Astrocyte (in vitro differentiated cells and primary cell): ENCODE measurements around the gene RNF144A. TPM values are rescaled to one million over a fixed set of nuclear protein-coding genes. Genes with fewer than 3 reads are reported as not detected.

Experiments
- DNase-seq: peaks from one replicate; pipeline ENCODE4 v3.0.0-alpha.2; 2010; ENCODE audit warnings: low read depth
- FAIRE-seq: peaks from 2 replicates; lab custom pipeline; 2011; peaks lifted over from hg19 to GRCh38; lab: Jason Lieb, UNC
- H2AFZ ChIP-seq: 2 replicates; pipeline ENCODE4 v1.6.0; 2012; ENCODE audit warnings: low read depth, low read length, inconsistent platforms
- H3K27ac ChIP-seq: 2 replicates; pipeline ENCODE4 v1.5.1; 2011; ENCODE audit warnings: low read depth, low read length, inconsistent platforms
- H3K27me3 ChIP-seq: 2 replicates; pipeline ENCODE4 v1.6.0; 2011; ENCODE audit warnings: low read length, inconsistent platforms; ENCODE audit not compliant: insufficient read depth
- H3K36me3 ChIP-seq: 2 replicates; pipeline ENCODE4 v1.5.1; 2011; ENCODE audit warnings: low read length, inconsistent platforms; ENCODE audit not compliant: insufficient read depth
- H3K4me1 ChIP-seq: 2 replicates; pipeline ENCODE4 v1.5.1; 2011; ENCODE audit warnings: low read length, inconsistent platforms; ENCODE audit not compliant: insufficient read depth
- H3K4me2 ChIP-seq: 2 replicates; pipeline ENCODE4 v1.6.0; 2012; ENCODE audit warnings: low read length, inconsistent platforms
- H3K4me3 ChIP-seq: 2 replicates; pipeline ENCODE4 v1.5.1; 2011; ENCODE audit warnings: low read depth, mild to moderate bottlenecking, low read length, inconsistent platforms; ENCODE audit not compliant: insufficient read depth
- H3K79me2 ChIP-seq: 2 replicates; pipeline ENCODE4 v1.6.0; 2012; ENCODE audit warnings: mild to moderate bottlenecking, low read length, inconsistent platforms; ENCODE audit not compliant: insufficient read depth
- H3K9ac ChIP-seq: 2 replicates; pipeline ENCODE4 v1.6.0; 2012; ENCODE audit warnings: mild to moderate bottlenecking, low read length, inconsistent platforms
- H3K9me3 ChIP-seq: 2 replicates; pipeline ENCODE4 v1.5.1; 2012; ENCODE audit warnings: low read depth, mild to moderate bottlenecking, low read length, inconsistent platforms; ENCODE audit not compliant: insufficient read depth
- H4K20me1 ChIP-seq: 2 replicates; pipeline ENCODE4 v1.6.0; 2012; ENCODE audit warnings: low read length, inconsistent platforms; ENCODE audit not compliant: insufficient read depth
- H3K27ac Mint-ChIP-seq: one replicate; pipeline ENCODE4 v1.8.0; 2021; ENCODE audit warnings: mild to moderate bottlenecking, mixed read lengths; ENCODE audit not compliant: unreplicated experiment
- H3K27me3 Mint-ChIP-seq: one replicate; pipeline ENCODE4 v1.8.0; 2021; ENCODE audit warnings: low read depth, mixed read lengths; ENCODE audit not compliant: unreplicated experiment
- H3K36me3 Mint-ChIP-seq: one replicate; pipeline ENCODE4 v1.8.0; 2021; ENCODE audit warnings: low read depth, mixed read lengths; ENCODE audit not compliant: unreplicated experiment
- H3K4me1 Mint-ChIP-seq: one replicate; pipeline ENCODE4 v1.8.0; 2021; ENCODE audit warnings: low read depth, mixed read lengths; ENCODE audit not compliant: unreplicated experiment
- H3K4me3 Mint-ChIP-seq: one replicate; pipeline ENCODE4 v1.8.0; 2021; ENCODE audit warnings: mild to moderate bottlenecking, moderate library complexity, mixed read lengths; ENCODE audit not compliant: unreplicated experiment
- H3K9me3 Mint-ChIP-seq: one replicate; pipeline ENCODE4 v1.8.0; 2021; ENCODE audit warnings: mild to moderate bottlenecking, mixed read lengths; ENCODE audit not compliant: unreplicated experiment
- EZH2 ChIP-seq: IDR thresholded peaks from 2 replicates; pipeline ENCODE4 v1.6.1; 2012; ENCODE audit warnings: mild to moderate bottlenecking, low read length, inconsistent platforms; ENCODE audit not compliant: insufficient read depth
- total RNA-seq: library from RNA; stranded (reverse); gene quantifications from 2 replicates; pipeline ENCODE4 v1.2.1, GENCODE V29; 2021
- TF ChIP-seq, protein P1 (sequence below): IDR thresholded peaks from 2 replicates; pipeline ENCODE4 v1.5.1; 2011; ENCODE audit warnings: low read depth, mild to moderate bottlenecking, inconsistent platforms, low read length, moderate library complexity; ENCODE audit not compliant: insufficient read depth

The RNF144A gene
- total RNA-seq, 1 donor from 2014 or later: 4.9 TPM

DNA sequence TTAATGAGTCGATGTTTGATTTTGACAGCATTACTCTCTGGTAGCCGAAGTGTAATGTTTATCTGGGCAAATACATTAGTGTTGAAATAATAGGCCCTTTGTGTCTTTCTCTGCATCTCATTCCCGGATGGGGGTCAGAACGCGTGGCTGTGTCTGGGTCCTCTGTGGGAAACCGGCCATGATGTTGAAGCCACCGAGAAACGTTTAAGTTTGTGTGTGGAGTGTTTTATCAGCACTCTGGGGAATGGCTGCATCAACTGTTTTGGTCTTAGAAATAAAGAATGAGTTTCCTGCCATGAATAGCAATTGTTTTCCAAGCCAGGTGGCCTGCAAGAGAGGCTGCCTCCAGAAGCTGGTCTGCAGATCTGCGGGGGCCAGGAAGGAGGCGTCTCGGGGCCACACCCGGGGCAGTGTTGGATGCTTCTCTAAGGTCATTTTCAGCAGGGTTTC, 69.7 kb downstream of the RNF144A start:
- H3K27ac Mint-ChIP-seq: no peak overlapping the region

DNA sequence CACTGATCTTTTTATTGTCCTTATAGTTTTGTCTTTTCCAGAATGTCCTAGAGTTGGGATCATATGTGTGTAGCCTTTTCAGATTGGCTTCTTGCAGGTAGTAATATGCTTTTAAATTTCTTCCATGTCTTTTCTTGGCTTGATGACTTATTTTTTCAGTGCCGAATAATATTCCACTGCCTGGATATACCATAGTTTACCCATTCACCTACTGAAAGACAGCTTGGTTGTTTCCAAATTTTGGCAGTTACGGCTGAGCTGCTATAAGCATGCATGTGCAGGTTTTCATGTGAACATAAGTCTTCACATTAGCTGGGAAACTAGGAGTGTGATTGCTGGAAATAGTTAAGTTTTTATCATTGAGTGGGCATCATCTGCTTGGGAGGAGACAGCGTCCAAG, 73.7 kb downstream of the RNF144A start:
- H2AFZ ChIP-seq: no peak overlapping the region
- Mint-ChIP-seq H3K9me3 (no peaks in the 10 kb centered on the region), H3K4me3 (no peak overlapping the region), H3K36me3 (peaks cover 1% of the 10 kb centered on the region), H3K27ac (no peak overlapping the region), H3K27me3 (no peaks in the 10 kb centered on the region), H3K4me1 (peaks cover 4% of the 10 kb centered on the region)
- H3K27me3 ChIP-seq: no peaks in the 10 kb centered on the region
- no peaks in the 10 kb centered on the region for H4K20me1 ChIP-seq
- no peak overlapping the region for H3K9ac ChIP-seq
- TF ChIP-seq EZH2: no peak
- TF ChIP-seq, protein P1, sequence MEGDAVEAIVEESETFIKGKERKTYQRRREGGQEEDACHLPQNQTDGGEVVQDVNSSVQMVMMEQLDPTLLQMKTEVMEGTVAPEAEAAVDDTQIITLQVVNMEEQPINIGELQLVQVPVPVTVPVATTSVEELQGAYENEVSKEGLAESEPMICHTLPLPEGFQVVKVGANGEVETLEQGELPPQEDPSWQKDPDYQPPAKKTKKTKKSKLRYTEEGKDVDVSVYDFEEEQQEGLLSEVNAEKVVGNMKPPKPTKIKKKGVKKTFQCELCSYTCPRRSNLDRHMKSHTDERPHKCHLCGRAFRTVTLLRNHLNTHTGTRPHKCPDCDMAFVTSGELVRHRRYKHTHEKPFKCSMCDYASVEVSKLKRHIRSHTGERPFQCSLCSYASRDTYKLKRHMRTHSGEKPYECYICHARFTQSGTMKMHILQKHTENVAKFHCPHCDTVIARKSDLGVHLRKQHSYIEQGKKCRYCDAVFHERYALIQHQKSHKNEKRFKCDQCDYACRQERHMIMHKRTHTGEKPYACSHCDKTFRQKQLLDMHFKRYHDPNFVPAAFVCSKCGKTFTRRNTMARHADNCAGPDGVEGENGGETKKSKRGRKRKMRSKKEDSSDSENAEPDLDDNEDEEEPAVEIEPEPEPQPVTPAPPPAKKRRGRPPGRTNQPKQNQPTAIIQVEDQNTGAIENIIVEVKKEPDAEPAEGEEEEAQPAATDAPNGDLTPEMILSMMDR: no peak
- H3K27ac ChIP-seq: no peak overlapping the region
- DNase-seq: no peak
- no peak for FAIRE-seq
- H3K9me3 ChIP-seq: peaks cover 2% of the 10 kb centered on the region
- H3K36me3 ChIP-seq: no peaks in the 10 kb centered on the region
- H3K4me3 ChIP-seq: no peak overlapping the region
- no peaks in the 10 kb centered on the region for H3K79me2 ChIP-seq
- H3K4me1 ChIP-seq: no peaks in the 10 kb centered on the region
- no peak overlapping the region for H3K4me2 ChIP-seq

More for the DNA sequence above, 69.7 kb downstream of the RNF144A start:
- H3K27ac ChIP-seq: no peak overlapping the region
- DNase-seq: peak; percentile 33
- no peak overlapping the region for H3K4me2 ChIP-seq
- FAIRE-seq: no peak
- H3K79me2 ChIP-seq: no peaks in the 10 kb centered on the region
- Mint-ChIP-seq H3K27me3 (no peaks in the 10 kb centered on the region), H3K36me3 (peaks cover 3% of the 10 kb centered on the region), H3K4me1 (peaks cover 4% of the 10 kb centered on the region), H3K9me3 (no peaks in the 10 kb centered on the region), H3K4me3 (no peak overlapping the region)
- no peaks in the 10 kb centered on the region for H3K27me3 ChIP-seq
- no peak overlapping the region for H3K4me3 ChIP-seq
- H3K36me3 ChIP-seq: no peaks in the 10 kb centered on the region
- no peak for TF ChIP-seq EZH2
- TF ChIP-seq, protein P1: no peak
- peaks cover 2% of the 10 kb centered on the region for H3K9me3 ChIP-seq
- H2AFZ ChIP-seq: no peak overlapping the region
- no peak overlapping the region for H3K9ac ChIP-seq
- H4K20me1 ChIP-seq: no peaks in the 10 kb centered on the region
- H3K4me1 ChIP-seq: no peaks in the 10 kb centered on the region

DNA sequence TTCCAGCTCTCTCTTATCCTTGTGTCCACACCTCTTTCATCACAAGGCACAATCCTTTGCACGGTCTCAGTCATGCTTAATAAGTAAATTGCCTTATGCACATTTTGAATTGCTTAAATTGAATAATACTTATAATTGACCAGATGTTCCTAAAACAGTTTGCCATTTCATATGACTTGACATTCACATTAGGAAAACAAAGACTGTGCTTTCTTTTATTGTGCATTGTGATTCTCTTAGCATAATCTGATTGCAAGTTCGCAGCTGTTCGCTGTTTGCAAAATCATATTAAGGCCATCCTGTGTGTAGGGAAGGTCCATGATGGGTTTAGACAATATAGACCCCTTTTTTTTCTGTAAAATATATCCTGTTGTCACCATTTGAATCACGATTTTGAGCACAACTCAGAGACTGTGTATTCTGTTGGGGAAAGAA, 75.6 kb downstream of the RNF144A start:
- no peak overlapping the region for H3K4me2 ChIP-seq
- H3K4me1 ChIP-seq: no peaks in the 10 kb centered on the region
- no peak for FAIRE-seq
- Mint-ChIP-seq H3K9me3 (no peaks in the 10 kb centered on the region), H3K4me1 (no peaks in the 10 kb centered on the region), H3K36me3 (peaks cover 1% of the 10 kb centered on the region), H3K27me3 (peaks cover 2% of the 10 kb centered on the region), H3K27ac (no peak overlapping the region), H3K4me3 (no peak overlapping the region)
- no peak overlapping the region for H3K4me3 ChIP-seq
- H2AFZ ChIP-seq: no peak overlapping the region
- no peak overlapping the region for H3K9ac ChIP-seq
- no peaks in the 10 kb centered on the region for H3K36me3 ChIP-seq
- no peaks in the 10 kb centered on the region for H3K27me3 ChIP-seq
- TF ChIP-seq, protein P1: no peak
- no peak for TF ChIP-seq EZH2
- no peak for DNase-seq
- H3K27ac ChIP-seq: no peak overlapping the region
- H3K9me3 ChIP-seq: peaks cover 2% of the 10 kb centered on the region
- no peaks in the 10 kb centered on the region for H4K20me1 ChIP-seq
- H3K79me2 ChIP-seq: no peaks in the 10 kb centered on the region
